Duodenal mucosa (tissue), 2 donors: Measurements from ENCODE around the gene DICER1.

Experiments used
- H3K27ac ChIP-seq: one replicate; pipeline ENCODE4 v1.7.0; 2013; ENCODE audit warnings: low read depth, low read length
- H3K27me3 ChIP-seq, 2 donors: one replicate each; pipeline ENCODE4 v1.7.0; 2013; ENCODE audit warnings: low read length in 2 of 2, control low read depth in 1 of 2; ENCODE audit not compliant: insufficient read depth in 2 of 2, control insufficient read depth in 1 of 2
- H3K36me3 ChIP-seq, 2 donors: one replicate each; pipeline ENCODE4 v1.7.0; 2013; ENCODE audit warnings: low read length in 2 of 2, control low read depth in 1 of 2; ENCODE audit not compliant: insufficient read depth in 2 of 2, control insufficient read depth in 1 of 2
- H3K4me1 ChIP-seq, 2 donors: one replicate each; pipeline ENCODE4 v1.7.0; 2013; ENCODE audit warnings: low read length in 2 of 2, control low read depth in 1 of 2; ENCODE audit not compliant: insufficient read depth in 2 of 2, control insufficient read depth in 1 of 2
- H3K4me3 ChIP-seq, 2 donors: one replicate each; pipeline ENCODE4 v1.7.0; 2013; ENCODE audit warnings: low read length in 2 of 2, low read depth in 1 of 2
- H3K9ac ChIP-seq, 2 donors: one replicate each; pipeline ENCODE4 v1.7.0; 2013; ENCODE audit warnings: low read length in 2 of 2, low read depth in 1 of 2
- H3K9me3 ChIP-seq, 2 donors: one replicate each; pipeline ENCODE4 v1.7.0; 2013; ENCODE audit warnings: low read length in 2 of 2, control low read depth in 1 of 2; ENCODE audit not compliant: control insufficient read depth in 1 of 2

The DICER1 gene

GRCh38 chr14:95151561-95151960 is 5.8 kb downstream of the DICER1 start:
- Histone ChIP-seq H3K9ac (no peak overlapping the region), H3K4me1 (peaks cover 27 to 32% of the 10 kb centered on the region in 2 donors), H3K27ac (no peak overlapping the region), H3K27me3 (no peaks in the 10 kb centered on the region), H3K36me3 (no peaks in the 10 kb centered on the region), H3K9me3 (no peaks in the 10 kb centered on the region), H3K4me3 (no peak overlapping the region)

GRCh38 chr14:95150910-95151309 is 6.4 kb downstream of the DICER1 start:
- H3K27me3 ChIP-seq = no peaks in the 10 kb centered on the region
- peaks cover 24 to 28% of the 10 kb centered on the region in 2 donors for H3K4me1 ChIP-seq
- no peak overlapping the region for H3K9ac ChIP-seq
- H3K9me3 ChIP-seq = no peaks in the 10 kb centered on the region
- no peak overlapping the region for H3K4me3 ChIP-seq
- no peak overlapping the region for H3K27ac ChIP-seq
- no peaks in the 10 kb centered on the region for H3K36me3 ChIP-seq

- peaks cover 12 to 14% of the 10 kb centered on the region in 2 donors for H3K4me1 ChIP-seq
- H3K27ac ChIP-seq = no peak overlapping the region
Observed at GRCh38 chr14:95149441-95149840, 7.9 kb downstream of the DICER1 start.

GRCh38 chr14:95147597-95147996 is 9.7 kb downstream of the DICER1 start:
- H3K4me3 ChIP-seq = no peak overlapping the region
- H3K36me3 ChIP-seq = no peaks in the 10 kb centered on the region
- H3K27ac ChIP-seq = no peak overlapping the region
- no peaks in the 10 kb centered on the region for H3K27me3 ChIP-seq
- peaks cover 3 to 4% of the 10 kb centered on the region in 2 donors for H3K4me1 ChIP-seq
- no peak overlapping the region for H3K9ac ChIP-seq
- peaks cover 4 to 7% of the 10 kb centered on the region in 2 donors for H3K9me3 ChIP-seq

More at GRCh38 chr14:95149441-95149840, 7.9 kb downstream of the DICER1 start:
- no peaks in the 10 kb centered on the region for H3K36me3 ChIP-seq
- H3K27me3 ChIP-seq = no peaks in the 10 kb centered on the region
- no peak overlapping the region for H3K9ac ChIP-seq
- no peak overlapping the region for H3K4me3 ChIP-seq
- H3K9me3 ChIP-seq = peaks cover 4 to 7% of the 10 kb centered on the region in 2 donors

GRCh38 chr14:95146079-95146771 is 11.1 kb downstream of the DICER1 start:
- Histone ChIP-seq H3K36me3 (no peaks in the 10 kb centered on the region), H3K4me1 (peaks cover 4 to 9% of the 10 kb centered on the region in 2 donors), H3K27ac (no peak overlapping the region), H3K27me3 (no peaks in the 10 kb centered on the region), H3K9ac (no peak overlapping the region), H3K4me3 (no peak overlapping the region), H3K9me3 (peaks cover 4 to 7% of the 10 kb centered on the region in 2 donors)

GRCh38 chr14:95144849-95145248 is 12.5 kb downstream of the DICER1 start:
- H3K9ac ChIP-seq = no peak overlapping the region
- H3K36me3 ChIP-seq = no peaks in the 10 kb centered on the region
- H3K27ac ChIP-seq = no peak overlapping the region
- H3K9me3 ChIP-seq = peaks cover 4 to 7% of the 10 kb centered on the region in 2 donors
- no peaks in the 10 kb centered on the region for H3K27me3 ChIP-seq
- H3K4me3 ChIP-seq = no peak overlapping the region
- peaks cover 9 to 14% of the 10 kb centered on the region in 2 donors for H3K4me1 ChIP-seq

- no peak overlapping the region for H3K4me3 ChIP-seq
- no peak overlapping the region for H3K9ac ChIP-seq
- H3K27me3 ChIP-seq = no peaks in the 10 kb centered on the region
- no peaks in the 10 kb centered on the region for H3K36me3 ChIP-seq
- peaks cover 4 to 7% of the 10 kb centered on the region in 2 donors for H3K9me3 ChIP-seq
- H3K27ac ChIP-seq = no peak overlapping the region
- H3K4me1 ChIP-seq = peaks cover 9 to 18% of the 10 kb centered on the region in 2 donors
Observed at GRCh38 chr14:95143808-95144620, 13.3 kb downstream of the DICER1 start.

GRCh38 chr14:95142208-95142607 is 15.1 kb downstream of the DICER1 start:
- Histone ChIP-seq H3K9ac (no peak overlapping the region), H3K9me3 (peaks cover 4 to 7% of the 10 kb centered on the region in 2 donors), H3K4me1 (peaks cover 5 to 15% of the 10 kb centered on the region in 2 donors), H3K4me3 (no peak overlapping the region), H3K27ac (no peak overlapping the region), H3K27me3 (no peaks in the 10 kb centered on the region), H3K36me3 (no peaks in the 10 kb centered on the region)

- Histone ChIP-seq H3K4me1 (peaks cover 5 to 15% of the 10 kb centered on the region in 2 donors), H3K4me3 (no peak overlapping the region), H3K27ac (no peak overlapping the region)
Observed at GRCh38 chr14:95141684-95142083, 15.6 kb downstream of the DICER1 start.

More at GRCh38 chr14:95141684-95142083, 15.6 kb downstream of the DICER1 start:
- Histone ChIP-seq H3K27me3 (no peaks in the 10 kb centered on the region), H3K9me3 (peaks cover 4 to 7% of the 10 kb centered on the region in 2 donors), H3K36me3 (no peaks in the 10 kb centered on the region), H3K9ac (no peak overlapping the region)
